Measurements from ENCODE around the gene SAPCD2.

The SAPCD2 gene

DNA sequence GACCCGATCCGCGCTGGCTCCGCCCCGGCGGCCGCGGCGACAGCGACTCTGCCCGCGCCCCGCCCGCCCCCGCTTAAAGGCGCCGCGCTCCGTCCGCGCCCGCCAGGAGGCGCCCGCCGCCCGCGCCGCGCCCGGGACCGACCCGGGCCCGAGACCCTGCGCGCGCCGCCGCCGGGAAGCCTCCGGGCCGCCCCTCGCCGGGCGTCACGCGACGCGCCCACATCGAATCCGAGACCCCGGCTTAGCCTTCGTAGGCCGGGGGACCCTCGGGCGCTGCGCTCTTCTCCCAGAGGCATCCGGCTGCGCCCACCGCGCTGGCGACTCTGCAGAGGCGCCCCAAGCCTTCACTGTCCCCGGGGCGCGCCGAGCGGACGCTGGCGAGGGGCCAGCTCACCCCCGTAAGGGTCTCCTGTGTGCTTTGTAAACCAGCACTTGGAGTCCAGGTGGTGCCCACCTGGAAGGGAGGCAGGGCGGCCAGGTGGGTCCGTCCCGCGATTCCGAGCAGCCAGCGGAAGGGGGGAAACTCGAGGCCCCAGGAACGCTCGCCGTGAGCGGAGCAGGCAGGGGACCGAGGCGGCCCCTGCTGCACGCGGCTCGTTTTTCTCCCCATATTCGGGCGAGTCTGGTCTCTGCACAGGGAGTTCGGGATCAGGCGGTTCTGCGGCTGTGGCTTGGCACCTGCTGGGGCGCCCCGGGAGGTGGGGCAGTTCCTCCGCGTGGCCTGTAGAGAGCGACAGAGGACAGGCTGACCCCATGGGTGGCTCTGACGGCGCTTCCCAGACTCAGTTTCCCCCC lies 41.9 kb downstream of the SAPCD2 start:
- DNase-seq = peak; percentile 65

DNA sequence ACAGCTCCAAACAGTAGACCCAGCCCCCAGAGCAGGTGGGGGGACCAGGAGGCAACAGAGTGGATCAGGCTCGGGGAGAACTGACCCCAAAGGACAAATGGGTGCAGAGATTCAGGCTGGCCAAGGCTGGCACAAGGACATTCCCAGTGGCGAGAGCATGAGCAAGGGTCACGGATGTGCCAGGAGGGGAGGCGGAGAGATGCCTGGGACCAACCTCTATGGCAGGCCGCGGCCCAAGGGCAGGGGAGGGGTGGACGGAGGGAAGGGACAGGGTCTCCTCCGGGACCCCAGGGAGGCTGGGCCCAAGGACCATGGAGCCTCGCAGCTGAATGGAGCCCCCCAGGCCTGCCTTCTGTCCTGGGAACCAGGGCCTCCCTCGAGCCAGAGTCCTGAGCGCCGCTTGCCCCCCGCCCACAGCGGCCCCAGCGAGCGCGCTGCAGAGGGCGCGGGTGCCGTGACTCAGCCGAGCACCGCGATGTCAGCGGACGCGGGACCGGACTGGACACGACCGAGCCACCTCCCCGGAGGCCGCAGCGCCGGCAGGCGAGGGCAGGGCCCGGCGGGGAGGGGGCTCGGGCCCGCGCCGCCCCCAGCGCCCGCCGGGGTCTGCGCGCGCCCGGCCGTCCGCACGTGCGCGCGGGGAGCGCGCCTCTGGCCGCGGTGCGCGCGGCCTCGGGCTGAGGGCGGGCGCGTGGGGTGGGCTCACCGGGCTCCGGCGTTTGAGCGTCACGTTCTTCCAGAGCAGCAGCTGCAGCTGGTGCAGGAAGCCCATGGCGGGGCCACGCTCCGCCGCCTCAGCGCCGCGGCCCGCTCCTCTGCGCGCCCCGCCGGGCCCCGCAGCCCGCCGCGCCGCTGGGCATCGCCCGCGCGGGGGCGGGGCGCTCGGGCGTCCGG lies 42.7 kb downstream of the SAPCD2 start, which contains the start of gene ABCA2:
TSS of gene ABCA2 (minus strand) at position 869 of the 894 bp plus-strand sequence. CDS start at position 772, 97 bp downstream.
- DNase-seq = no peak

DNA sequence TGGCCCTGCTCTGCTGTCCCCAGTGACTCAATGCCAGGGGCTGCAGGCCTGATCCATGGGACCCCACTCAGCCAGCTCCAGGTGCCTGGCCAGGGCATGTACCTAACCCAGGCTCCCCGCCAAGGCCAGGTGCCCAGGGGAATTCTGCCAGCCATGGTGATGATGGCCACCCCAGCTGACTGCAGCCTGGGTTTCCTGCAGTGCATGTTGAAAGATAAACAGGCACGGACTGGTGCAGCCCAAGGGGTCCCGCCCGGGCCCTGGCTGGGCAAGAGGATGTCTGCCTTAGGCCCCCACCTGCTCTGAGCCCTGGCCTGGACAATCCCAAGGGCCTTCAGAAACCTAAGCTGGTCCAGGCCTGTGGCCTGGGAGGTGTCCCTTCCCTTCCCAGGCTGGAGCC lies 43.5 kb downstream of the SAPCD2 start:
- no peak for DNase-seq

DNA sequence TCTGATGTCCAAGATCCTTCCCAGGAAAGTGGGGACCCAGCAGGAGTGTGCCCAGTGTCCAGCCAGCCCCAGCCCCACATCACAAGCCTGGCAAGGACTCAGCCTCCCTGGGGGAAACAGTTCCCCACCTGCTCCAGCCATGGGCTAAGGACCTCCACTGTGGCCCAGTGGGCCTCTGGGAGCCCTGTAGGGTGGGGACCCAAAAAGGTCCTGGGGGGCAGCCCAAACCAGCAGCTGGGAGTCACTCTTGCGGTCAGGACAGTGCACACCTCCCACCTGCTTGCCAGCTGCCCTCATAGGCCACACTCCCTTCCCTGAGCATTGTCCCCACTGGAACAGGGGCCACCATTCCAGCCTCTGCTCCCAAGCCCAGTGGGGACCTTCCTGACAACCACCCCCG lies 44.0 kb downstream of the SAPCD2 start:
- DNase-seq = no peak

DNA sequence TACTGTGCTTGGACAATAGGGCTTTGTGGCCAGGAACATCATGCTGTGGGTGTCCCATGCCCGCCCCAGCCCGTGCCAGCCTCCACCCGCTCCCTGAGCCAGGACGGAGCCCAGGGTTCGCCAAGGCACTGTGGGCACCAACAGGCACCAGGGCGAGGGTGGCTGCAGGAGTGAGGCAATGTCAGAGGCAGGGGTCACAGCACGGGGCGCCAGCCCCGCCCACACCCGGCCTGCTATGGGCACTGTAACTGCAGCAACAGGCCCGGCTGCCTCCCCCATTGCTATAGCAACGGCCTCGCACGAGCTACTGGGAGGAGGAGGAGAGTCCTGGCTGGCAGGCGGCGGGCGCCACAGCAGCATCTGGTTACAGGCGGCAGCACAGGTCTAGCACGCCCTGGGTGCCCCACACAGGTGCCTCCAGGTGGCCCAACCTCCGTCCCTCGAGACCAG lies 44.8 kb downstream of the SAPCD2 start:
- no peak for DNase-seq

DNA sequence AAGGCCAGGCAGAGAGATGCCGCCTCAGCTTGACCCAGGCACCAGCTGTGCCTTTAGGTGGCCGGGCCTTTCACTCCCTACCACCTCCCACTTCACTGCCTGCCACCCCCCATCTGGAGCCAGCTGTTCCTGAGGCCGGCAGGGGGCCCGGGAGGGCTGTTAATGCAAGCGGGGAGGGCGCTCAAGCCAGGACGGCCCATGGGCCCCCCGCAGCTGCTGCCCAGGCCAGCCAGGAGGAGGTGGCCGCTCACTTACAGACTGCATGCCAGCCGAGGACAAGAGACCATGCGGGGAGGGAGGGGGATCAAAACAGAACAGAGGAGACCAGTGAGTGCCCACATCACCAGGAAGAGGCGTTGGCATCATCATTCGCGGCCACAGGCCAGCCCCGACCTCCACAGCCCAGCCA lies 46.8 kb downstream of the SAPCD2 start:
- no peak for DNase-seq

DNA sequence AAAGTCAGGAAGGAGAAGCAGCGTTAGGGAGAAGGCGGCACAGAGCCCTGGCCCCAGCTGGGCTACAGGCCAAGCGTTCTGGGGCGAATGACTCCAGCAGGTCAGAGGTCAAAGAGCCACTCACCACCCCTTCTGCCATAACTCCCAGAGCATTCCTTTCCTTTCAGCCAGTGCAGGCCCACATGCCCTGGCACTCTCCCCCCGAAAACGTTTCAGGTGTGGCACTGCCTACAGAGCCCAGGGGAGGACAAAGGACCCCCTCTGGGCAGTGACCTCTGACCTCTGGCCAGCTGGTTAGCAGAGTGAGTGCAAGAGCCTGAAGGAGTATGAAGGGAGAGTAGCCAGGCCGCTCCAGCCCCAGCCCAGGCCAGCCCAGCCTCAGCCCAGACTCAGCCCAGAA lies 47.2 kb downstream of the SAPCD2 start:
- no peak for DNase-seq

DNA sequence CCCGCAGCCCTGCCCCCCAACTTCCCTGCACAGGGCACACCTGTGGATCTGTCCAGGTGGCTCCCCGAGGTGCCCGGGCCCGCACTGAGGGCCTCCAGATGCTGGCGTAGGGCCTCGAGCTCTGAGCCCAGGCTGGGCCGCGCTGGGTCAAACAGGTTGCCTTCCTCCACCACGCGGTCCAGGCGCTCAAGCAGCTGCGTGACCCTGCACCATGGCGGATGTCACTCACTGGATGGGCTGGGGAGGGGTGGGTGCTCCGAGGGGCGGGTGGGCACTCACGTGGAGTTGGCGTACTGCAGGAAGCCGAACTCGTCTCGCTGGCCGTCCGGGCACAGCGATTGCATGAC lies 47.7 kb downstream of the SAPCD2 start:
- no peak for DNase-seq

DNA sequence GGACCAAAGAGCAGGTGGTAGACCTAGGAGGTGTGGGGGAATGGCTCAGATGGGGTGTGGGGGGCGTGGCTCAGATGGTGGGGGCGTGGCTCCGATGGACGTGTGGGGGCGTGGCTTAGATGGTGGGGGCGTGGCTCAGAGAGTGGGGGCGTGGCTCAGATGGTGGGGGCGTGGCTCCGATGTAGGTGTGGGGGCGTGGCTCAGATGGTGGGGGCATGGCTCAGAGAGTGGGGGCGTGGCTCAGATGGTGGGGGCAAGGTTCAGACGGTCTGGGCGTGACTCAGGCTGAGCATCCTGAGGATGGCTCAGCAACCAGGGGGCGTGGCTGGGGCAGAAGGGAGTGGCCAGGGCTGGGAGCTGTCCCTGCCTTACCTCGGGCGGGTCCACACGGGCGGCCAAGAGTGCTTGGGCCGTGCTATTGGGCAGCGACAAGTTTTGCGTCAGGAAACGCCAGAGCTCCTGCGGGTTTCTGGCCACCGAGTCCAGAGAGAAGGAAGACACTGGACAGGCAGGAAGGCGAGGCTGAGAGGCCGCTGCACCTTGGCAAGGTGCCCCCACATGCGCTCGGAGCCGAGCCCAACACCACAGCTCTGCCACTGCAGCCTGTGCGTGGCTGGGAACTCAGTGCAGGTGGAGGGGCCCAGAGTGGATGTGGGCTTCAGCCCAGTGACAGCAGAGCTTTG lies 48.2 kb downstream of the SAPCD2 start:
- peak; percentile 82 for DNase-seq

DNA sequence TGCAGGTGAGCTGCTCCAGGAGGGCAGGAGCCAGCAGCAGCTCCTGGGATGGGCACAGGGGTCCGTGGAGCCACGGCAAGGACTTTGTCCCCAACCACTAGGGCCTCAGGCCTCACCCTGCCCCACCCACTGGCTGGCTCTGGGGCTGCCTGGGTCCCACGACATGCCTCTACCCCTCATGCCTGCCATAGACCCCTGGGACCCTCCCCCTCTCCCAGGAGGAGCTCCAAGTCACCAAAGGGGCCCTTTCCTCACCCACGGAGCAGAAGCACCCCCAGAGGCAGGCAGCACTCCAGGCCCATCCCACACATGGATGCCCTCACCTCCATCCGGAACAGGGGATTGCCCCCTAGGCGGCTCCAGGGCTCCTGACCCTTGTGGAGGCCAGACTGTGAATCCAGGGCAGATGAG lies 48.8 kb downstream of the SAPCD2 start:
- no peak for DNase-seq

DNA sequence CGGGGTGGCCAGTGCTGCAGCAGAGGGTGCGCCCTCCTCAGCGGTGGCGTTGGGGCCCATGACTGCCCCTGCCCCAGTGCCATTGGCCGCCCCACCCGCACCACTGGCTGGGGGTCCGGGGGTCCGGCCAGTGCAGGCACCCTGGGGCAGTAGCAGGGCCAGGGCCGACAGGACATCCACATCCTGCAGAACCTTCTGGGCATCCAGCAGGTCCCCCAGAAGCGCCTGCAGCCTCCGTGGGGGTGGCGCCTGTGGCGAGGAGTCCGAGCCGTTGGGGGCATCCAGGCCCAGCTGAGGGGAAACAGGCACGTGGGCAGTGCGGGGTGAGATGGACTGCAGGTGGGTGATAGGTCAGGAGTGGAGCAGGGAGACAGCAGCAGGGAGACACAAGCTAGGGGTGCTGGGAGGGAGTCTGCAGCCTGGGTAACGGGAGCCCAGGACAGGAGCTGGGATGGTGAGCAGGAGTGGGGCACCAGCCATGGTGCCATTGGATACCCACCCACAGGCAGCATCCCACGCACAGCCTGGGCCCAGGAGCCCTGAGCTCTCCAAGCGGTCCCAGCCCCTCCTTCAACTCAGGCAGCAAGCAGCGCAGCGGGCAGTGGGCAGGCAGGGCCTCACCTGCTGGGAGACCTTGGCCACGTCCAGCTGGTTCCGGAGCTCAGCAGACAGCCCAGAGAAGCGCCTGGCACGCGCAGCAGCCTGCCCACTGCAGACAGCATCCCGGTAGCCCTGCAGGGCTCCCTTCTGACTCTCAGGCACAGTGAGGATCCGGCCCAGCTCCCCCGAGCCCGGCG lies 49.4 kb downstream of the SAPCD2 start:
- no peak for DNase-seq

DNA sequence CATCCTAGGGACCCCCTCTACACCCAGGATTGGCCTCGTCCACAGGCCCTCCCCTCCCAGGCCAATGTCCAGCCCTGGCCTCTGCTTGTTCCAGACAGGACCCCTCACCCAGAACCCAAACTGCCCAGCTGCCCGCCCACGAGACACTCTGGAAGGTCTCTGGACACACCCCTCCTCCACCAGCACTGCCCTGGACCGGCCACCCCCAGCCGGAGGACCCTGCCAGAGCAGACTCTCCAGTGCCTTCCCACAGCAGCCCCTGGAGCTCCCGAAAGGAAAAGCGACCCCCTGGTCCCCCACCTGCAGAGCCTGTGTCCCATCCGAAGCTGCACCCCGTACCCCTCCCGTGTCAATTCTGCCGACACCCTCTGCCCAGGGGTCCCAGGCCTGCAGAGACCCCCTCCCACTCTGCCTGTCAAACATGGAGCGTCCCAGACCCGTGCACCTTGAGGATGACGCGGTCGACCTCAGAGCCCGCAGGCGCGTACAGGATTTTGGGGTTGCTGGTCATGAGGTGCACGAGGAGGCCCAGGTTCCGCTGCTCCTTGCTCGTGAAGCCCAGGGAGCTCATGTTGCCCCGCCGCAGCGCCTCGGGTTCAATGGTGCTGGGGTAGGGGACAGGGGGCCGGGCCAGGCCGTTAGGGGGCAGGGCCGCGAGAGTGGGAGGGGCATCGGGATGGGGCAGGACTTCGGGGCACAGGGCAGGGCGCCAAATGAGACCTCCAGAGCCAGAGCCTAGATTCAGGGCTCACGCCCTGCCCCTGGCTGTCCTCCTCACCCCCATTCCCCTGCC lies 50.3 kb downstream of the SAPCD2 start:
- DNase-seq = no peak

DNA sequence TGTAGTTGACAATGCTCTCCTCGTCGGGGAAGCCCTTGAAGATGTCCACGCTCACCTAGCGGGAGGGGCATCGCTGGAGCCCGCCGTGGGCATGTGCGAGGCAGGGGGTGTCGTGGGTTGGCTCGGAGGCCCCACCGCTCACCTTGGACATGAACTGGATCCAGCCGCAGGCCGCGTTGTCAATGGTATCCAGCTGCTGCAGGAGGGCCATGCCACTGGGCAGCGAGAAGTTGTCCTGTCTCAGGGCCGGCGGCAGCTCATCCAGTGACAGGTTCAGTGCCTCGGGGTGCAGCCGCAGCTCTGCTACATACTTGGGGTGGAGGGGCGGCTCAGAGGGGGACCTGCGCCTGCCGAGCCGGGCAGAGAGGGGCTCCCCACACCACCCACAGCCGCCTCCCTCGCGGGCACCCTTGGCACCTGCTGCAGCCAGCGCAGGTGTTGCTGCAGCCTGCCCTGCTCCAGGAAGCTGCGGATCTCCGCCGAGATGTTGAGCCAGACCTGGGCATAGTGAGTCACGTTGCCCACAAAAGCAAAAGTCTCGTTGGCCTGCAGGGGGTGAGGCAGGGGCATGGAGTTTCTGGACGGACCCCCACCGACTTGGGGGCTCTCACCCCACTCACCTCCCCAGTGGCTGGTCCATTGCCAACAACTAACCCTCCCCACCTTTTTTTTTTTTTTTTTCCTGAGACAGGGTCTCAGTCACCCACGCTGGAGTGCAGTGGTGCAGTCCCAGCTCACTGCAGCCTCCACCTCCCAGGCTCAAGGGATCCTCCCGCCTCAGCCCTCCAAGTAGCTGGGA lies 51.4 kb downstream of the SAPCD2 start:
- no peak for DNase-seq

DNA sequence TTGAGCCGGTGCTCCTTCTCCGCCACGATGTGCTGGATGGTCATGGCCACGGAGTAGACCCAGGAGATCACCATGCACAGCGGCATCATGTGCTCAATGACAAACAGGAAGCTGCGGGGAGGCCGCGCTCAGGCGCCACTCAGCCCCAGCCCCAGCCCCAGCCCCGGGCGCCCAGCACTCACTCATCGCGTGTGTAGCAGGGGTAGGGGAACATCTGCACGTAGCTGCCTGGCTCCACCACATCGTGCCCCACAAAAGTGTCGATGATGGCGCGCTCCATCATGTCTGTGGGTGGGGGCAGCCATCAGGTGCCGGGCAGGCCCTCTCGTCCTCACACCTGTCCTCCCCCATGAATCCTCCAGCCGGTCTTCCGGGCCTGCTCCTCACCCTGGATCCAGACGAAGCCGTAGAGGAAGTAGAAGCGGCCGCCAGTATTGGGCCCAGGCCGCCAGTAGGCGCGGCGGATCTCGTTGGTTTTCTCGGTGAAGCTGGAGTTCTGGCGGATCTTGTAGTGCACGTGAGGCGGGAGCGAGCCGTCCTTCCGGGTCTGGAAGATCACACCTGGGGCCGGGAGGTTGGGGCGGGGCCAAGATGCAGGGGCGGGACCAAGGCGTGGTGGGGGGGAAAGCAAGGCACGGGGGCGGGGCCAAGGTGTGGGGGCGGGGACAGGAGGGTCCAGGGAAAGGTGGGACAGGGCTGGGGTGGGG lies 52.4 kb downstream of the SAPCD2 start:
- DNase-seq = no peak

DNA sequence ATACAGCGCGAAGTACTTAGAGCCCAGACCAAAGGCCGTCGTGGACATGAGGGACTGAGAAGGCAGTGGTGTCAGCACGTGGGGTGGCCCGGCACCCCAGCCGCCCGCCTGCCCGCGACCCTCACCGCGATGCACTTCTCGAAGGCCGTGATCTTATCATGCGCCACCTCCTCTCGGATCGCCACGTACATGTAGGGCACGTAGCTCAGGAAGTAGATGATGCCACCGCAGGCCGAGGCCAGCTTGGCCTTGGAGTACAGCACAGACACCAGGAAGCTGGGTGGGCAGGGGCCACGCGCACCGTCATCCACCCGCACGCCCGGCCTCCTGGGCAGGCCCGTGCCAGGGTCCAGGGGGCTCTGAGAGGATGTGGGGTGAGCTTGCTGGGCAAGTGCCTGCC lies 53.3 kb downstream of the SAPCD2 start:
- DNase-seq = no peak

DNA sequence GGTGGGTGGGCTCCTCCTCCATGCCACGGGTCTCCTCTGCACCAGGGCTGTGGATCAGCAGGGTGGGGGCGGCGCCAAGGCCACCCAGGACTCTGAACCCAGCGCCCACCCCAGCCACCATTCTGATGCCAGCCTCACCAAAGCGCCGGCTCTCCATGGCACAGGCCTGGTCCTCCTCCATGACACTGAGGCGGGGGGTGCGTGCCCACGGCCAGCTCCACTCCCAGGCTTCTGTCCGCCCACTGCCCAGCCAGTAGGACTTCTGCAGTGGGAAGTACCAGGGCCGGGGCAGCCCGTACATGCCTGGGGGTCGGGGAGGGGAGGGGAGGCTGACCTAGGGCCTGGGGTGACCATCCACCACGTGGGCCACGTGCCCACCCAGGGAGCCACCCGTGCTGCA lies 53.9 kb downstream of the SAPCD2 start:
- no peak for DNase-seq

DNA sequence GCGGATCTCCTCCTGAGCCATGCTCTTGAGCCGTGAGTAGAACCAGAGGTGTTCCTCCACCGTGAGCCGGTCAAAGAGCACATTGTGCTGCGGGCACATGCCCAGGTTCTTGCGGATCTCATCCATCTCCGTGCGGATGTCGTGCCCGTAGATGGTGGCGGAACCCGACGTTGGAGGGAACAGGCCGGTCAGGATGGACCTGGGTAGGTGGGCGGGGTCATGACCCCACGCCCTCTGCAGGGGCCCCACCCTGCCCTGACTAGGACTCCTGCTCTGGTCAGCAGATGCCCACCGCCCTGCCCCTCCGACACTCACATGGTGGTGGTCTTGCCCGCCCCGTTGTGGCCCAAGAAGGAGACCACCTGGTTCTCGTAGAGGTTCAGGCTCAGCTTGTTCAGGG lies 54.4 kb downstream of the SAPCD2 start:
- no peak for DNase-seq

DNA sequence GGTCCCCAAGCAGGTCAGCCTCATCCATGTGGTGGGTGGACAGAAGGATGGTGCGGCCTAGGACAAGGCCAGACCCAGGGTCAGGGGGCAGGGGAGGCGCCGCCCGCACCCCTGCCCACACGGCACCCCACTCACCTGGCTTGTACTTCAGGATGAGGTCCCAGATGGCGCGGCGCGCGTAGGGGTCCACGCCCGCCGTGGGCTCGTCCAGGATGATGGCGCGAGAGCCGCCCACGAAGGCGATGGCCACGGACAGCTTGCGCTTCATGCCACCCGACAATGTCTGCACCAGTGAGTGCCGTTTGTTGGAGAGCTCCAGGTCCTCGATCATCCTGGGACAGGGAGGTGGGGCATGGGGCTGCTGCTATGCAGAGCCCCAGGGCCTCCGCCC lies 54.8 kb downstream of the SAPCD2 start:
- no peak for DNase-seq

DNA sequence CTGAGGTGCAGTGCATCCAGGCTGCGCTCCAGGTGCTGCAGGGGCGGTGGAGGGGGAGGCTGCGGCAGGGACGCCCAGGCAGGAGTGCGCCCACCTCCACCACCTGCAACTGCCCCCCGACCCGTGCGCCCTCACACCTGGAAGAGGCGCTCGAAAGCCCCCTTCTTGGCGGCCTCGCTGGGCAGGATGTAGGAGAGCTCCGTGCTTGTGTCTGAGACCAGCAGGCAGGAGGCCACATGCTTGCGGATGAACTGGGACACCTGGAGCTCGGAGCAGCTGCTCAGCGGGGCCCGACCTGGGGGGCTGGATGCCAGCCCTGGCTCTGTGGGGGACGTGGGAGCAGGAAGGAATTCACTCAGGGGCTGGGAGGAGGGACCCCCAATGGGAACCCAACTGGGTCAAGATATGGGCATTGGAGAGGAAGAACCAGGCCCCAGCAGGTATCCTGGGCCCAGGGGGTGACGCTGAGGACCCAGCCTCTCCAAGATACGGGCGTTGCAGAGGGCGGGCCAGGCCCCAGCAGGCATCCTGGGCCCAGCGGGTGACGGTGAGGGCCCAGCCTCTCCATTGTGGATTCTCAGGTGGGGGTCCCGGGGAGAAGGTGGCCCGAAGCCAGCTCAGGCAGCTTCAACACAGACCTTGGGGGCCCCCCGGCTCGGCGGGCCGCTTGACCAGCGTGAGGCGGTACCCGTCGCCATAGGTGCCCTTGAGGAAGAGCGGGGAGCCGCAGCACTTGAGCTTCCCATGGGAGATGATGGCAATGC lies 55.4 kb downstream of the SAPCD2 start:
- no peak for DNase-seq
